RWPE2 (cell line): Measurements from ENCODE around the gene ABHD8.

ENCODE experiments used
- ATAC-seq: fragments of 200-7000 bp; cut with Tn5 transposase; 3 replicates; pipeline ENCODE4 v1.9.1; 2021; ENCODE audit warnings: low read depth
- DNase-seq: peaks from one replicate; pipeline ENCODE4 v3.0.0-alpha.2; 2020; ENCODE audit warnings: low spot score
- H3K27ac ChIP-seq: fragments of 450-650 bp; 2 replicates; pipeline ENCODE4 v1.5.1; 2017; ENCODE audit warnings: mild to moderate bottlenecking; ENCODE audit not compliant: poor library complexity, severe bottlenecking
- H3K27me3 ChIP-seq: fragments of 250-450 bp; sonication (Bioruptor Pico); 2 replicates; pipeline ENCODE4 v1.5.1; 2021; ENCODE audit warnings: mild to moderate bottlenecking, moderate library complexity; ENCODE audit not compliant: insufficient read depth, poor library complexity, severe bottlenecking
- H3K36me3 ChIP-seq: fragments of 250-450 bp; sonication (Bioruptor Pico); 2 replicates; pipeline ENCODE4 v1.5.1; 2020; ENCODE audit warnings: low read depth, mild to moderate bottlenecking, moderate library complexity
- H3K4me1 ChIP-seq: fragments of 250-450 bp; sonication (Bioruptor Pico); 2 replicates; pipeline ENCODE4 v1.5.1; 2021; ENCODE audit warnings: mild to moderate bottlenecking, moderate library complexity; ENCODE audit not compliant: insufficient read depth, poor library complexity, severe bottlenecking
- H3K4me3 ChIP-seq: fragments of 250-450 bp; sonication (Bioruptor Pico); 2 replicates; pipeline ENCODE4 v1.5.1; 2021; ENCODE audit warnings: mild to moderate bottlenecking, moderate library complexity; ENCODE audit not compliant: severe bottlenecking
- H3K9me3 ChIP-seq: fragments of 250-450 bp; sonication (Bioruptor Pico); 2 replicates; pipeline ENCODE4 v1.5.1; 2021; ENCODE audit warnings: mild to moderate bottlenecking, moderate library complexity; ENCODE audit not compliant: severe bottlenecking
- TF ChIP-seq, protein P1 (sequence below): fragments of 450-650 bp; IDR thresholded peaks from one replicate; pipeline ENCODE4 v1.5.1; 2017; ENCODE audit warnings: mild to moderate bottlenecking, moderate library complexity; ENCODE audit not compliant: poor library complexity, severe bottlenecking

Gene ABHD8

GRCh38 chr19:17285415-17286135 lies 17.6 kb downstream of the ABHD8 start:
- H3K27ac ChIP-seq: no peak overlapping the region
- no peaks in the 10 kb centered on the region for H3K27me3 ChIP-seq
- H3K4me3 ChIP-seq: no peak overlapping the region
- no peaks in the 10 kb centered on the region for H3K9me3 ChIP-seq
- TF ChIP-seq, protein P1, sequence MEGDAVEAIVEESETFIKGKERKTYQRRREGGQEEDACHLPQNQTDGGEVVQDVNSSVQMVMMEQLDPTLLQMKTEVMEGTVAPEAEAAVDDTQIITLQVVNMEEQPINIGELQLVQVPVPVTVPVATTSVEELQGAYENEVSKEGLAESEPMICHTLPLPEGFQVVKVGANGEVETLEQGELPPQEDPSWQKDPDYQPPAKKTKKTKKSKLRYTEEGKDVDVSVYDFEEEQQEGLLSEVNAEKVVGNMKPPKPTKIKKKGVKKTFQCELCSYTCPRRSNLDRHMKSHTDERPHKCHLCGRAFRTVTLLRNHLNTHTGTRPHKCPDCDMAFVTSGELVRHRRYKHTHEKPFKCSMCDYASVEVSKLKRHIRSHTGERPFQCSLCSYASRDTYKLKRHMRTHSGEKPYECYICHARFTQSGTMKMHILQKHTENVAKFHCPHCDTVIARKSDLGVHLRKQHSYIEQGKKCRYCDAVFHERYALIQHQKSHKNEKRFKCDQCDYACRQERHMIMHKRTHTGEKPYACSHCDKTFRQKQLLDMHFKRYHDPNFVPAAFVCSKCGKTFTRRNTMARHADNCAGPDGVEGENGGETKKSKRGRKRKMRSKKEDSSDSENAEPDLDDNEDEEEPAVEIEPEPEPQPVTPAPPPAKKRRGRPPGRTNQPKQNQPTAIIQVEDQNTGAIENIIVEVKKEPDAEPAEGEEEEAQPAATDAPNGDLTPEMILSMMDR: no peak
- H3K4me1 ChIP-seq: no peaks in the 10 kb centered on the region
- H3K36me3 ChIP-seq: no peaks in the 10 kb centered on the region
- ATAC-seq (no peak), DNase-seq (no peak)

DNA sequence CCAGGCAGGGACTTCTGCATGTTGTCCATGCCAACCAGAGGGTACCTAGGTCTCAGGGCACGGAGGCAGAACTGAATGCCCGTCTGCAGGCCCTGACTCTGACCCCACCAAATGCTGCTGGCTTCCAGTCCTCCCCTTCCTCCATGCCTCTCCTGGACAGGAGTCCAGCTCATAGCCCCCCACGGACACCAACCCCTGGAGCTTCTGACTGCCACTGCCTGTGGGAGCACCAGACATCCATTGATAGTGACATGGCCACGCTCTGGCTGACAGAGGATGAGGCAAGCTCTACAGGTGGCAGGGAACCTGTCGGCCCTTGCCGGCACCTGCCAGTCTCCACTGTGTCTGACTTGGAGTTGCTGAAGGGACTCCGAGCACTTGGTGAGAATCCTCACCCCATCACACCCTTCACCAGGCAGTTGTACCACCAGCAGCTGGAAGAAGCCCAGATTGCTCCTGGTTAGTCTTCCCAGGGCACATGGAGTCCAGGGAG lies 19.7 kb downstream of the ABHD8 start:
- H3K4me3 ChIP-seq: no peak overlapping the region
- TF ChIP-seq, protein P1: no peak
- H3K27me3 ChIP-seq: no peaks in the 10 kb centered on the region
- DNase-seq (no peak), ATAC-seq (no peak)
- no peaks in the 10 kb centered on the region for H3K9me3 ChIP-seq
- H3K4me1 ChIP-seq: no peaks in the 10 kb centered on the region
- H3K27ac ChIP-seq: no peak overlapping the region
- H3K36me3 ChIP-seq: no peaks in the 10 kb centered on the region

- Histone ChIP-seq H3K4me3 (peak overlapping the region; percentile 31), H3K4me1 (no peaks in the 10 kb centered on the region), H3K27me3 (no peaks in the 10 kb centered on the region), H3K36me3 (peaks cover 3% of the 10 kb centered on the region; the same call in 1 of the 2 replicates), H3K27ac (no peak overlapping the region), H3K9me3 (no peaks in the 10 kb centered on the region)
- ATAC-seq: peak; percentile 92
- TF ChIP-seq, protein P1: peak; percentile 93
- peak; percentile 83 for DNase-seq
These were observed 20.6 kb downstream of the ABHD8 start for GRCh38 chr19:17282488-17283125.

DNA sequence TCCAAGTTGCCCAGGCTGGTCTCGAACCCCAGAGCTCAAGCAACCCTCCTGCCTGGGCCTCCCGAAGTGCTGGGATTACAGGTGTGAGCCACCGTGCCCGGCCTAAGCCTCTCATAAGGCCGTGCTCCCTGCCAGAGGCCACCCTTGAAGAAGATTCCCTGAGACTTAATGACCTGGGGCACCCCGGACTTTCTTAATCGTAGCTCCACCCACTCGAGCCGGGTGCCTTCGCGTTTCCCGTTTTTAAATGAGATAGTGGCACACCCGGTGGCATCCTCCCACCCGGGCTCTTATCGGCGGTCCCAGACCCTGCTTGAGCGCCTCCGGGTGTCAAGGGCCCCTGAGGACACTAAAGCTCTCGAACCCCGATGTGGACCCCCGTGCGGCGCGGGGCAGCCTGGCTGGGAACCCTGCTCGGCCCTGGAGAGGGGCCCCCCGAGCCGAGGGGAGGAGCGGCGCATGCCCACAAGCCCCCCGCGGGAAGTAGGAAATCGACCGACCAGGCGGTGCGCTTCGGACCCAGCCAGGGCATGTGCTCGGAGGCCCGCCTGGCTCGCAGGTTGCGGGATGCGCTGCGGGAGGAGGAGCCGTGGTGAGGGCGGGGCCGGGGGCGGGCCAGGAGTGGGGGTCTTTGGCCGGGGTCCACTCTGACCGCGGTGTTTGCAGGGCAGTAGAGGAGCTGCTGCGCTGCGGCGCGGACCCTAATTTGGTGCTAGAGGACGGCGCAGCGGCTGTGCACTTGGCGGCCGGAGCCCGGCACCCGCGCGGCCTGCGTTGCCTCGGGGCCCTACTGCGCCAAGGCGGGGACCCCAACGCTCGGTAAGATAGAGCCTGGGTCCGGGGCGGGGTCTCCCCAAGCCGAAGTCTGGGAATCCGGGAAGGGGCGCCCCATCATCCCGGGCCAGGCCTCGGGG lies 21.6 kb downstream of the ABHD8 start, which contains the start of gene ANKLE1:
Gene ANKLE1, plus strand, starts transcription at position 511 of the 914 bp plus-strand sequence. Its CDS starts 20 bp downstream, at position 531.
- Histone ChIP-seq H3K27ac (no peak within 1 kb of the TSS), H3K36me3 (peaks cover 6% of the 10 kb centered on the region; the same call in 1 of the 2 replicates), H3K27me3 (no peaks in the 10 kb centered on the region), H3K4me3 (peak within 1 kb of the TSS; percentile 31), H3K4me1 (no peaks in the 10 kb centered on the region), H3K9me3 (no peaks in the 10 kb centered on the region)
- ATAC-seq (peak; percentile 24; the same call in 2 of the 3 replicates), DNase-seq (peak; percentile 65)
- TF ChIP-seq, protein P1: no peak
